Heart left ventricle (tissue), 16 donors: ENCODE results near the gene STX12. TPM values are rescaled to one million over a fixed set of nuclear protein-coding genes. Genes with fewer than 3 reads are reported as not detected.
A peak's percentile ranks its signal among the peaks of the same experiment; 100 is the strongest.
"Not testable (repeated sequence)": the region's sequence is repeated elsewhere in the genome, so short reads cannot be mapped to it uniquely, and the experiment has no call there.

Experiments used
- ATAC-seq, 4 donors: fragments of 200-7000 bp; cut with Tn5 transposase; one replicate each; pipeline ENCODE4 v1.9.1; 2020 to 2022; ENCODE audit warnings: moderate library complexity in 4 of 4, mild to moderate bottlenecking in 3 of 4, moderate number of reproducible peaks in 1 of 4
- DNase-seq, 5 donors: peaks; one replicate each; pipeline ENCODE4 v3.0.0-alpha.2; 2020
- H3K27ac ChIP-seq, 12 donors: fragments of 200-600 bp; sonication (generic) in 4 of 12; one replicate each; pipeline versions ENCODE4 v1.5.0 to v1.8.0; 2016 to 2022; ENCODE audit warnings: mild to moderate bottlenecking in 2 of 12
- H3K27me3 ChIP-seq, 9 donors: fragments of 200-600 bp; sonication (generic) in 2 of 9; one replicate each; pipeline versions ENCODE4 v1.5.1 to v1.8.0; 2016 to 2022; ENCODE audit warnings: mild to moderate bottlenecking in 3 of 9
- H3K36me3 ChIP-seq, 9 donors: fragments of 200-600 bp; sonication (generic) in 2 of 9; one replicate each; pipeline versions ENCODE4 v1.5.0 to v1.8.0; 2018 to 2022; ENCODE audit warnings: mild to moderate bottlenecking in 2 of 9
- H3K4me1 ChIP-seq, 12 donors: fragments of 200-600 bp; sonication (generic) in 4 of 12; one replicate each; pipeline versions ENCODE4 v1.5.0 to v1.8.0; 2016 to 2022; ENCODE audit warnings: mild to moderate bottlenecking in 3 of 12
- H3K4me3 ChIP-seq, 12 donors: fragments of 200-600 bp; sonication (generic) in 4 of 12; one replicate each; pipeline versions ENCODE4 v1.5.0 to v1.8.0; 2017 to 2022; ENCODE audit warnings: mild to moderate bottlenecking in 9 of 12, moderate library complexity in 4 of 12
- H3K9me3 ChIP-seq, 12 donors: fragments of 200-600 bp; sonication (generic) in 4 of 12; one replicate each; pipeline versions ENCODE4 v1.5.0 to v1.8.0; 2016 to 2022; ENCODE audit warnings: mild to moderate bottlenecking in 1 of 12
- POLR2A ChIP-seq, 2 donors: fragments of 450-650 bp; IDR thresholded peaks; one replicate each; pipeline ENCODE4 v1.6.1; 2017; ENCODE audit warnings: antibody characterized with exemption in 2 of 2, mild to moderate bottlenecking in 2 of 2, moderate library complexity in 2 of 2
- WGBS, 4 donors: extraction: QIAGEN DNeasy Blood & Tissue Kit in 2 of 4; methylation state at CpG; one replicate each; pipeline versions ENCODE4 v1.1.5 to v1.1.7; 2013 to 2018; 5-methylcytosine and 5-hydroxymethylcytosine counted together
- intact Hi-C, 10 donors: fragments of 100-400 bp; cut with DNase I; formaldehyde crosslinking; loops; one replicate each; pipeline versions ENCODE4 v1.11.1 to v1.14.2; 2022
- polyA plus RNA-seq, 2 donors: library from polyadenylated mRNA; stranded (reverse); fragments of 200-250 nt; gene quantifications; one replicate each; pipeline ENCODE4 v1.2.3, GENCODE V29; 2013
- total RNA-seq, 9 donors: library from RNA; depleted of rRNA in 2 of 9; stranded (reverse); fragments of >200 nt in 2 of 9; fragmentation: NEBNext Ultra II Directional in 3 of 9; extraction: Animal tissue kit (Norgen Biotek cat#: 25700) in 3 of 9; gene quantifications; one replicate each; pipeline versions ENCODE4 v1.1.0 to v1.2.4, GENCODE V29; 2016 to 2023
- TF ChIP-seq, protein P1 (sequence below), 12 donors: fragments of 200-600 bp; sonication (generic) in 4 of 12; IDR thresholded peaks; one replicate each; pipeline versions ENCODE4 v1.5.0 to v1.8.0; 2018 to 2022; ENCODE audit warnings: antibody characterized with exemption in 12 of 12, mild to moderate bottlenecking in 5 of 12
- donor health status: ischemic (EF 13 %, LVEDD 7.1; RV severe dilation, severe dysfunction).
- donor health status: healthy with polysubstance abuse.
- donor health status: DM: no; HTN: yes; CAD: no.
- donor health status: DM: no; HTN: no; CAD: no.
- donor health status: ischemic (EF 25% LVEDD 6.9; RV normal size, moderate dysfunction).
- donor health status: ischemic (EF 25% LVEDD 5.7; RV mildly dilated, moderate dysfunction).
- donor health status: healthy.
- donor health status: DM: yes; HTN: yes; CAD: no.
- donor health status: ischemic (EF 35%, LVEDD 5.7; RV mildly dilated, moderate dysfunction).
- donor health status: nonischemic (EF 11% LVEDD 7.7; RV severe dilation, severe dysfunction).
- donor health status: DM: yes; HTN: yes; CAD: no.
- donor health status: PGD.
- donor health status: ischemic (EF 29% LVEDD 5.4; RV normal size, mild dysfunction).
- donor health status: nonischemic (EF 23%, LVEDD 6.1; RV moderate dilation, normal function).

The STX12 gene
- total and polyA plus RNA-seq, 11 donors: 10.7 to 46.8 (median 26.5) TPM

DNA sequence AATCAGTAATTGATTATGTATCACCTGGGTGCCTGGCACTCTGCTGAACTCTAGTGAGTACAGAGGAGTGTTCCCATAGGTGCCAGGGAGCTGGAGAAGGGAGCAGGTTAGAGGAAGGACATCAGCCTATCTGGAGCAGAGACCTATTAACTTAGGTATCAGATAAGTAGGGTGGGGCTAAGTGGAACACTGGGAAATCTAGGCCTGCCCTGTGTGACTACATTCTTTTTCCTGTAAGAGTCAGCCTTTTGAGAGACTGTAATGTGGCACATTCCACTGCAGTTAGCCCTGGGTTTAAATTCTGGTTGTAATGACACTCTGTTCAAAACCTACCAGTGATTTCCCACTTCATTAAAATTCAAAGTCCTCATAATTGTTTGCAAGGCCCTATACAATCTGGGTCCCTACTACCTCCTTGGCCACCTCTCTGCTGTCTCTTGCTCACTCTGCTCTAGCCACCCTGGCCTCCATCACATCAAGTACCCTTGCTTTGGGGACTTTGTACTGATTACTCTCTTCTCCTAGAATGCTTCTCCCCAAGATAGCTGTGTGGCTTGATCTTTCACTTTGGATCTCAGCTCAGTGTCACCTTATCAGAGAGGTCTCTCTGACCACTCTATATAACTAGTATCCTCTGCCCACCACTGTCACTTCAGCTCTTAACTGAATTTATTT lies 12.9 kb downstream of the STX12 start:
- ATAC-seq: peak in 2 of 4 donors; percentile 36 to 44
- Histone ChIP-seq H3K27ac (peak overlapping the region in 2 of 12 donors; percentile 16 to 18), H3K4me1 (peaks cover 5 to 88% (median 41%) of the 10 kb centered on the region in 12 donors), H3K27me3 (no peaks in the 10 kb centered on the region), H3K36me3 (peaks cover 0 to 28% (median 11%) of the 10 kb centered on the region in 9 donors), H3K9me3 (no peaks in the 10 kb centered on the region), H3K4me3 (no peak overlapping the region)
- TF ChIP-seq POLR2A (IDR thresholded peaks at IDR 0.05): no peak
- TF ChIP-seq, protein P1, sequence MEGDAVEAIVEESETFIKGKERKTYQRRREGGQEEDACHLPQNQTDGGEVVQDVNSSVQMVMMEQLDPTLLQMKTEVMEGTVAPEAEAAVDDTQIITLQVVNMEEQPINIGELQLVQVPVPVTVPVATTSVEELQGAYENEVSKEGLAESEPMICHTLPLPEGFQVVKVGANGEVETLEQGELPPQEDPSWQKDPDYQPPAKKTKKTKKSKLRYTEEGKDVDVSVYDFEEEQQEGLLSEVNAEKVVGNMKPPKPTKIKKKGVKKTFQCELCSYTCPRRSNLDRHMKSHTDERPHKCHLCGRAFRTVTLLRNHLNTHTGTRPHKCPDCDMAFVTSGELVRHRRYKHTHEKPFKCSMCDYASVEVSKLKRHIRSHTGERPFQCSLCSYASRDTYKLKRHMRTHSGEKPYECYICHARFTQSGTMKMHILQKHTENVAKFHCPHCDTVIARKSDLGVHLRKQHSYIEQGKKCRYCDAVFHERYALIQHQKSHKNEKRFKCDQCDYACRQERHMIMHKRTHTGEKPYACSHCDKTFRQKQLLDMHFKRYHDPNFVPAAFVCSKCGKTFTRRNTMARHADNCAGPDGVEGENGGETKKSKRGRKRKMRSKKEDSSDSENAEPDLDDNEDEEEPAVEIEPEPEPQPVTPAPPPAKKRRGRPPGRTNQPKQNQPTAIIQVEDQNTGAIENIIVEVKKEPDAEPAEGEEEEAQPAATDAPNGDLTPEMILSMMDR (IDR thresholded peaks at IDR 0.05): no peak
- no peak for DNase-seq
- intact Hi-C loops: no loop called here

DNA sequence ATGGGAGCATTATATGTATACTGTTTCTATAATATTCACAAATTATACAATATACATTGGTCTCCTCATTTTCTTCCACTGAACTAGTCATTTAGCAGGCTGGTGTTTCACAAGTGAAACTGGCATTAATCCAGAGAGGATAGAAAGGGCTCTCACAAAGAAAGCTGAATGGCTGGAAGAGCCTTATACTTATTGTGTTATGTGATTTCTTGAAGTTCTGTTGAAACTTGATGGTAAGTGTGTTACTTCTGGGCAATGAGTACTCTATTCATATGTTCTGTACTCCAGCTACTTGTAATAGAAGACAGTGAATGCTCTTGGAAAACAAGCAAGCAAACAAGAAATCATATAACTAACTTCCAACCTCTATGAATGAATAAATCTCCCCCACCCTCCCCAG lies 14.9 kb downstream of the STX12 start:
- Histone ChIP-seq H3K4me1 (peaks cover 5 to 70% (median 40%) of the 10 kb centered on the region in 12 donors), H3K27ac (peak overlapping the region in 2 of 12 donors; percentile 56 to 63), H3K4me3 (no peak overlapping the region), H3K36me3 (peaks cover 0 to 31% (median 21%) of the 10 kb centered on the region in 9 donors), H3K27me3 (no peaks in the 10 kb centered on the region), H3K9me3 (no peaks in the 10 kb centered on the region)
- intact Hi-C loops: no loop called here
- no peak for ATAC-seq
- no peak for TF ChIP-seq POLR2A (IDR thresholded peaks at IDR 0.05)
- TF ChIP-seq, protein P1 (IDR thresholded peaks at IDR 0.05): no peak
- no peak for DNase-seq

DNA sequence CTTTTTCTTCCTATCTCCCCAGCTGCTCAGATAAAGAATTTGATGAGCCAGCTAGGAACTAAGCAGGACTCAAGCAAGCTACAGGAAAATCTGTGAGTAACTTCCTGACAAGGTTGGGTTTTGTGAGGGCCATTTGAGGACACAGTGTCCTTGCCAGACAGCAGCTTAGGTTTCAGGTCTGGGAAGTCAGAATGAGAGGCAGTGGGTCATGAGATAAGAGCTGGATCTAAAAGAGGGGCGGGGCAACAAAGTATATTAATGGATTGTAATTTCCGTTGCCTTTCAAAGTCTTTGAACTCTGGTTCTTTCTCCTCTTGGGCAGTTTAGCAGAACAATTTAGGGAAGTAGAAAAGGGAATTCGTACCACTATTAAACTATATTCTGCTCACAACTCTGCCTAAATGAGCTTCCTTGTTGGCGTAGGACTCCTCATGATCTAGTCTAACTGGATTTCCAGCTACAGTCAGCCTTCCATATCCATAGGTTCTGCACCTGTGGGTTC lies 16.6 kb downstream of the STX12 start:
- Histone ChIP-seq H3K4me1 (peaks cover 5 to 60% (median 29%) of the 10 kb centered on the region in 12 donors), H3K27me3 (no peaks in the 10 kb centered on the region), H3K4me3 (no peak overlapping the region), H3K27ac (peak overlapping the region in 10 of 12 donors; percentile 4 to 63 (median 50)), H3K9me3 (no peaks in the 10 kb centered on the region), H3K36me3 (peaks cover 3 to 48% (median 38%) of the 10 kb centered on the region in 9 donors)
- ATAC-seq (peak; percentile 89 to 97 (median 91)), DNase-seq (peak in 4 of 5 donors; percentile 35 to 51 (median 46))
- TF ChIP-seq POLR2A (IDR thresholded peaks at IDR 0.05): no peak
- TF ChIP-seq, protein P1 (IDR thresholded peaks at IDR 0.05): no peak
- intact Hi-C loops: no loop called here
- 37 to 45% (median 43%) methylated on average over 4 of the region's 4 CpGs for WGBS, 4 donors

- H3K9me3 ChIP-seq, DNase-seq, intact Hi-C loops, H3K27me3 ChIP-seq, H3K4me3 ChIP-seq, ATAC-seq: not testable (repeated sequence)
- 95 to 98% (median 96%) methylated on average over 3 of the region's 3 CpGs for WGBS, 4 donors
- peak overlapping the region in 10 of 12 donors; percentile 4 to 63 (median 50) for H3K27ac ChIP-seq
- H3K36me3 ChIP-seq: peaks cover 3 to 55% (median 45%) of the 10 kb centered on the region in 9 donors
- peaks cover 5 to 54% (median 29%) of the 10 kb centered on the region in 12 donors for H3K4me1 ChIP-seq
Measured at GRCh38 chr1:27790270-27790669, 17.3 kb downstream of the STX12 start.
